Fibroblast of the aortic adventitia (primary cell): ENCODE measurements around the gene MYOCOS. TPM values are rescaled to one million over a fixed set of nuclear protein-coding genes. Genes with fewer than 3 reads are reported as not detected.

Experiments used
- DNase-seq: peaks from one replicate; pipeline ENCODE4 v3.0.0-alpha.2; 2010; ENCODE audit warnings: low read depth
- H3K4me3 ChIP-seq: 2 replicates; pipeline ENCODE4 v1.5.1; 2011; ENCODE audit warnings: low read depth, mild to moderate bottlenecking, control low read depth, low read length, moderate library complexity
- total RNA-seq: library from RNA; depleted of rRNA; stranded (reverse); fragments of >200 nt; gene quantifications from 2 replicates; pipeline ENCODE4 v1.2.3, GENCODE V29; 2012; ENCODE audit warnings: low replicate concordance
- TF ChIP-seq, protein P1 (sequence below): IDR thresholded peaks from 2 replicates; pipeline ENCODE4 v1.5.1; 2011; ENCODE audit warnings: mild to moderate bottlenecking, low read length, control low read depth, inconsistent platforms; ENCODE audit not compliant: insufficient read depth

MYOCOS gene
- total RNA-seq, 1 donor, result not detected

DNA sequence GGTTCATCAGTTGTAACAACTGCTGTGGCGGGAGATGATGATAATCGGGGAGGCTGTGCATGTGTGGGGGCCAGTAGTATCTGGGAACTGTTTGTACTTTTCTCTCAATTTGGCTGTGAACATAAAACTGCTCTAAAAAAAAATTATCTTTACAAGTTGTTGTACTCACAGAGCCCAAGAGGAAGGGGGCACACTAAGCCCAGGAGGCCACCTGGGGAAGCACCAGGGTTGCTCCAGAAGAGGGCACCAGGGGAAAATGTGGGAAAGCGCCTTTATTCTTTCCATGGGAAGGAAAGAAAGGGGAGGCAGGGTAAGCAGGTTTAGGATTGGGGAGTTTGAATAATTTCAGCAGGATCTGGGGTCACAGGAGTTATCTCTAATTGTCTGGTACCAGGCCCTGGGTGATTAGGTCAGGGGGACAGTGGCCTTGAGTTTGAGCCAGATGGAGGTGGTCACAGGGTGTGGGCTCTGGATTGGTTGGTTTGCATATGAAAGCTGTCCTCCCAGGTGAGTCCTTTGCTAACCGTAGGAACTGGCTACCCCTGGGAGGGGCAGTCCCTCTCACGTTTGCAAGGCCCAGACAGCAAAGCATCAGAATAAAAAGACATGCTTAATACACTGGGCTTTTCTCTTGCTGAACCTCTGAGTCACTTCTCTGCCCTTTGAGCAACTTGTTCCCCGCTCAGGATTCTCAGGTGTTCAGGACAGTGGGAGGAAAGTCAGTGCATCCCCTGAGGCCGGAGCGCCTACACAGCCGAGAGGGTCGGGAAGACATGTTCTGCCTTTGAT lies 19.2 kb downstream of the MYOCOS start:
- TF ChIP-seq, protein P1, sequence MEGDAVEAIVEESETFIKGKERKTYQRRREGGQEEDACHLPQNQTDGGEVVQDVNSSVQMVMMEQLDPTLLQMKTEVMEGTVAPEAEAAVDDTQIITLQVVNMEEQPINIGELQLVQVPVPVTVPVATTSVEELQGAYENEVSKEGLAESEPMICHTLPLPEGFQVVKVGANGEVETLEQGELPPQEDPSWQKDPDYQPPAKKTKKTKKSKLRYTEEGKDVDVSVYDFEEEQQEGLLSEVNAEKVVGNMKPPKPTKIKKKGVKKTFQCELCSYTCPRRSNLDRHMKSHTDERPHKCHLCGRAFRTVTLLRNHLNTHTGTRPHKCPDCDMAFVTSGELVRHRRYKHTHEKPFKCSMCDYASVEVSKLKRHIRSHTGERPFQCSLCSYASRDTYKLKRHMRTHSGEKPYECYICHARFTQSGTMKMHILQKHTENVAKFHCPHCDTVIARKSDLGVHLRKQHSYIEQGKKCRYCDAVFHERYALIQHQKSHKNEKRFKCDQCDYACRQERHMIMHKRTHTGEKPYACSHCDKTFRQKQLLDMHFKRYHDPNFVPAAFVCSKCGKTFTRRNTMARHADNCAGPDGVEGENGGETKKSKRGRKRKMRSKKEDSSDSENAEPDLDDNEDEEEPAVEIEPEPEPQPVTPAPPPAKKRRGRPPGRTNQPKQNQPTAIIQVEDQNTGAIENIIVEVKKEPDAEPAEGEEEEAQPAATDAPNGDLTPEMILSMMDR, result no peak
- H3K4me3 ChIP-seq, result no peak overlapping the region
- DNase-seq, result no peak

DNA sequence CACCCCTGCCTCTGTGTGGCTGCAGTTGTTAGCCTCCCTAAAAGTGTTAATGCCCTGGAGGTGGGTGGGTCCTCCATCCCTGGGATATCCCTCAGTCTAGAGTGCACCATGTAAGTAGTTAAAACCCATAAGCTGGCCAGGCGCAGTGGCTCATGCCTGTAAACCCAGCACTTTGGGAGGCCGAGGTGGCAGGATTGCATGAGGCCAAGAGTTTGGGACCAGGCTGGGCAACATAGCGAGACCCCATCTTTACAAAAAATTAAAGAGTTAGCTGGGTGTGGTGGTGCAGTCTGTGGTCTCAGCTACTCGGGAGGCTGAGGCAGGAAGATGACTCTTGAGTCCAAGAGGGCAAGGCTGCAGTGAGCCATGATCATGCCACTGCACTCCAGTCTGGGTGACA lies 20.2 kb downstream of the MYOCOS start:
- TF ChIP-seq, protein P1, result no peak
- DNase-seq, result no peak
- no peak overlapping the region for H3K4me3 ChIP-seq

DNA sequence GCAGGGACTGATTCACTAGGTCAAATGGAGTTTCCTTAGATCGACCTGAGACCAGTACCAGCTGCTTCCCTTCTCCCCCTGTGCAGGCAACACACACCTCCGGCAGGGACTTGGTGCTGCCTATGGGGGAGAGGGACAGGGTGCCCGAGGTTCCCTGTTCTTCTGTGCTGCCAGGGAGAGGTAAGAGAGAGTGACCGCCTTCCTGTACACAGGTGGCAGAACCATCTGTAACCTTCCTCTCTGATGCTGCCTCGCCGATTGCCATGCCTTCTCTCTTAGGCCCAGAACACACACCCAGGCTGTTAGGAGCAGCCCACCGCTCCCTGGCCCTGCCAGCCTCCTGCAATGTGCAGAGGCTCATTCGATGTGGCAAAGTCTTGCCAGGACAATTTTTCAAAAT lies 21.1 kb downstream of the MYOCOS start:
- DNase-seq, result no peak
- H3K4me3 ChIP-seq, result no peak overlapping the region
- TF ChIP-seq, protein P1, result no peak

DNA sequence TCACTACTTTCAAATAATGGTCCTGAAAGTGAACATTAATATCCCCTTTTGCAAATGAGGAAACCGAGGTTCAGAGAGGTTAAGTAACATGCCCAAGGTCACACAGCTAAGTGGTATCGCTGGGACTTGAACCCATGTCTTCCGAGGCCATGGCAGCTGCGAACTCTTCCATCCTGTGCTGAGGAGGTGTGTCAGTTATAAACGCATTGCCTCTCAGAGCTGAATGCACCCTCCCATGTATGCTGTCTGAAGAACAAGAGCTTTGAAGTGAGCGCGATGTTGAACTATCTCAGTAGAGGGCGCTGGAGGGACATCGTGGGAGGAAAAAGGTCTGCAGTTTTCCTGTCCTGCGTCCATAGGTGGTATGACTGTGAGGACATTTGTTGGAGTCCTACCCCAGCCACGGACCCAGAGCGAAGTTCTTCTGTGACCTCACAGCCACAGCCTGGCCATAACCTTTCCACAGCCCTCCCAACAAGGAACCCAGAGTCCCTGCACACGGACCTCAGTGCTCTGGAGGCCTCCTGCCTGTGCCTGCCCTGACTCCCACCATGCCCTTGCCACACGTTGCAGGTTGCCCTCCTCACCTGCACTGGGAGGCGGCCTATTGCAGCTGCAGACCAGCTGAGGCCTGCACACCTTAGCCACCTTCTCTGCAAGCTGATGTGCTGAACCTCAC lies 22.9 kb downstream of the MYOCOS start:
- DNase-seq, result peak; percentile 89
- no peak overlapping the region for H3K4me3 ChIP-seq
- TF ChIP-seq, protein P1, result peak; percentile 91

DNA sequence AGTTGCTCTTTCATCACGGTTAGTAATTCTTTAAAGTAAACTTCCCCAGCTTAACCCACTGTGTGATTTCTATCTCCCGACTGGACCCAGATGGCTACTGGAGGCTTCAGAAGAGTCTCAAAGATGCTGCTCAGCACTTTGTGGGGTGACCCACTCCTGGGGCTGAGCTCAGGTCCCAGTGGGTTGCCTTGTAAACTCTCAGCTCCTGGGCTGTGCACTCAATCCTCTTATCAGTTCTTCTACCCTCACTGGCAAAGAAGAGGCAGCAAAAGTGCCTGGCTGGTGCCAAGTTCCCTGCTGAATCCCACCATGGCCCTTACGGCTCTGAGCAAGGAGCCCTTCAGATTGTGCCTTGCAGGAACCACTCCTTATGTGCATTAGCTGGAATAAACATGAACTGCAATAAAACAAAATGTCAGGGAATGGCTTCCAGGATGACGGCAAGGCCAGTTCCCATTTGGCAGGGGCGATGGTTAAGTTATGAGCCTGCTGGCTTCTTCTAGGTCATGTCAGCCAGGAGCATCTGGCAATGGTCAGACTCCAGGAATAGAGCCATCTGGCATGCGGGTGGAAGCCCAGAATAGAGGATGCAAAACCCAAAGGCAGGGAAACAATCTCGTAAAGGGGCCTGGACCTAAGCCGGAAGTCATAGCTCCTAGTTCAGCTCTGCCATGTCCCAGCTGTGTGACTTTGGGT lies 23.7 kb downstream of the MYOCOS start:
- H3K4me3 ChIP-seq, result no peak overlapping the region
- TF ChIP-seq, protein P1, result no peak
- peak; percentile 96 for DNase-seq

DNA sequence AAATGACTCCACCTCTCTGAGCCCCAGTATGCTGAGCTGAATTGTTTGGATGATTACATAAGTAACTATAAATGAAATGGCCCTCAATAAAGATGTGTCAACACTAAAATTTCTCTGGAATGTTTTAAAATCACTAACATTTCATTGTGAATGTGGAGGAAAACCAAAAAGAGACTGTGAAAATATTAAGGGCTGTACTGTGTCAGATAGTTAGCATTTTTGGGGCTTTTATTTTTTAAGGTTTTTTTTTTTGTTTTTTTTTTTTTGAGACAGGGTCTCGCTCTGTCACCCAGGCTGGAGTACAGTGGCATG lies 24.2 kb downstream of the MYOCOS start:
- TF ChIP-seq, protein P1, result no peak
- no peak for DNase-seq

More for the DNA sequence above, 24.2 kb downstream of the MYOCOS start:
- H3K4me3 ChIP-seq, result no peak overlapping the region
